GM19035 (cell line): ENCODE measurements around the gene CARD9.
"Not testable (repeated sequence)": the region's sequence is repeated elsewhere in the genome, so short reads cannot be mapped to it uniquely, and the experiment has no call there.

Source experiments
- ATAC-seq: cut with Tn5 transposase; IDR thresholded peaks from one replicate; pipeline ENCODE4 v1.9.1; 2021; ENCODE audit not compliant: unreplicated experiment

CARD9 gene

DNA sequence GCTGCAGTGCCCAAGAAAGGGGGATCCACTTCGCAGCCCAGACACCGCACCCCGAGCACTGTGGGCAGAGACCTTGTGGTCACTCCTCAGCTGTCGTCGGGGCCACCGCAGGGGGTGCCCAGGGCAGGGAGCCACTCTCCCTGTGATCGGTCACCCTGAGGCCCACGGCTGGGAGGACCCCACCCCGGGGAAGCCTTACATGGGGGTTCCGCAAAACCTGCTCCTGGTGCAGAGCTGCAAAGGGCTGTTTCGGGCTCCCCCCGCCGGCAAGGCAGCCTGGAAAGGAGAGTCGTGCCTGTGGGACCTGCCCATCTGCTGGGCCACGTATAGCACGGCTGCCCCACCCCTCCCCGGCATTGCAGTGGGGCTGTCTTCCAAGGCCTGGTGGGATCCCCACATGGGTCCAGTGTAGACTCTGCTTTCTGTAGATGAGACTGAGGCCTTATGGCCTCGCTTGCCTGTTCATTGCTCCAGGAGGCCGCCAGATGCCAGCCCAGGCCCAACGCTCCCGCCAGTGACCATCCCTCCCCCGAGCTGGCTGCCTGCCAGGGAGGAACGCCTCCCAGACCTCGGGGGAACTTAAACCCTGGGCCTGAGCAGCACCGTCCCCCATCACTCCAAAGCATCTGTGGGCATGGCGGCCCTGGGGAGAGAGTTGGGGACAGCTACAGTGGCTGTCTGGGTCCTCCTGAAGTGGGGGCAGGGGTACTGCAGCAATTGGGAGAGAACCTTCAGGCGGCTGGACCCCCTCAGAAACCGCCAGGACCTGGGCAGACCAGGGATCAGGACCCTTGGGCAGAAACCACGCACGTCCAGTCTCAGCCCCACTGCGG lies 8.3 kb downstream of the CARD9 start:
- ATAC-seq: no peak

- ATAC-seq: no peak
Measured at GRCh38 chr9:136363949-136364748, 9.3 kb downstream of the CARD9 start.

GRCh38 chr9:136363106-136363948 lies 10.1 kb downstream of the CARD9 start, which contains the start of gene DNLZ:
Gene DNLZ, minus strand, starts transcription at chr9:136363744. Its CDS starts 30 bp downstream, at chr9:136363714.
- ATAC-seq: peak; percentile 75

GRCh38 chr9:136362450-136362784 lies 11.1 kb downstream of the CARD9 start:
- no peak for ATAC-seq

- ATAC-seq: no peak
Measured at GRCh38 chr9:136361754-136362449, 11.6 kb downstream of the CARD9 start.

- ATAC-seq: no peak
Measured at GRCh38 chr9:136361047-136361753, 12.3 kb downstream of the CARD9 start.

DNA sequence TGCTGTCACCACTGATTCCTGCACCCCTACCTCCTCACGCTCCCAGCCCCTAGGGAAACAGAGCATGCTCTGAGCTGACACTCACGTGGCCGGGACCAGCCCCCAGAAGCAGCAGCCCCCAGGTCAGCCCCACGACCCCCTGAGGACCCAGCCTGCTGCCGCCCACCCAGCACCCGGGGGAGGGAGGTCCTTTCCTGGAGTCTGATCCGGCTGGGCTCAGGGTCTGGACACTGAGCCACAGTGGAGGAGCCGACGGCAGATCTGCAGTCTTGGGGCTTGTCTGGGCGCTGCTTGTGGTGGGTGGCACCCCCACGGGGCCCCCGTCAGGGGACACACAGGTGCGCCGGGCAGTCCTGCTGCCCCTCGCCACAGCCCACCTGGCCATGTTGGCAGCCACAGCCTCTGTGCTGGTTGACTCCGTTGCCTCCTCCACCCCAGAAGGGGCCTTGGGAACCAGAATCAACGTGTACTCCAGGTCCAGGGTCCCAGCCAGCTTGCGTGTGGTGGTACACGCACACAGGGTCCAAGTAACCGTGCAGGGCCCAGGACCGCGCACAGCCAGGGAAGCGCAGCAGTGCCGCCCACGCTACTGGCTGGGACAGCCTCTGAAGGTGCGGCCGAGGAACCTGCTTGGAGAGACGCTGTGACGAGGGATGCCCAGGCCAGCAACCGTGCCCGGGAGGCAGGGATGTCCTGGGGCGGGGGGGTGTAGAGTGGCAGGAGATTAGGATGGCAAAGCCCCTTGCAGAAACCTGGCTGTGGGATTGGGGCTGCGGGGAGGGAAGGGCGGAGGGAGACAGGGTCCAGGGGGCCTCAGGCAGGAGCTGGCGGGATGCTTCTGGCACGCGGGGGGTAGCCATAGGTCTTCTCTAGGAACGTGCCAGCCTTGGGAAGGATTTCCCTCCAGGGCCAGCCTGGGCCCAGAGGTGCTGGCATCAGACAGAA lies 13.4 kb downstream of the CARD9 start:
- no peak for ATAC-seq

DNA sequence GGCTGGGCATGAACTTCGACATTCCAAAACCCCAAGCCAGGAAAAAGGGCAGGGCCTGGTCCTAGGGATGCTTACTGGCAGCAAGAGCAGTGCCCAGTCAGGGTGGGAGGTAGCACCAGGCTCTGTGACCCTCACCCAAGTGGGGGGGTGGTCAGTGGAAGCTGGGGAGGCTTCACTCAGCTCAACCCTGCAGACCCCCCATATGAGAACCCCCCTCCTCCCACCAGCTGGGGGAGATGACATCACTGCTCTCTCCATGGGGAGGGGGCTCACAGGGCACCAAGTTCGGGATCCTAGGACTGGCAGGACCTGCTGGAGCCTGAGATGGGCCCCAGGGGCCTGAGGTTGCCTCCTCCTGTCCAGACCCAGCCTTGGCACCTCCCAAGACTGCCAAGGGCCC lies 14.6 kb downstream of the CARD9 start:
- ATAC-seq: no peak

DNA sequence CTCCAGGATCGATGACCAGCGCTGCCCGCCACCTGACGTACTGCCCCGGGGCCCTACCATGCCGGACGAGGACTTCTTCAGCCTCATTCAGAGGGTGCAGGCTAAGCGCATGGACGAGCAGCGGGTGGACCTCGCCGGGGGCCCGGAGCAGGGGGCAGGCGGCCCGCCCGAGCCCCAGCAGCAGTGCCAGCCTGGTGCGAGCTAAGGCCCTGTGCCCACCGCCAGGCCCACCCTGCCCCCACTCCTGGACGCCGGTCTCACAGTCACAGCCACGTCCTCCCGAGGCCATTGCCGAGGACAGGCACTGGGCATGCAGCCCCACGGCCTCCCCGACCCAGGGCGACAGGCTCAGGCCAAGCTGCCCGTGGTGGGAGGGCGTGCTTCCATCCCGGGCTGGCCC lies 15.5 kb downstream of the CARD9 start:
- no peak for ATAC-seq

DNA sequence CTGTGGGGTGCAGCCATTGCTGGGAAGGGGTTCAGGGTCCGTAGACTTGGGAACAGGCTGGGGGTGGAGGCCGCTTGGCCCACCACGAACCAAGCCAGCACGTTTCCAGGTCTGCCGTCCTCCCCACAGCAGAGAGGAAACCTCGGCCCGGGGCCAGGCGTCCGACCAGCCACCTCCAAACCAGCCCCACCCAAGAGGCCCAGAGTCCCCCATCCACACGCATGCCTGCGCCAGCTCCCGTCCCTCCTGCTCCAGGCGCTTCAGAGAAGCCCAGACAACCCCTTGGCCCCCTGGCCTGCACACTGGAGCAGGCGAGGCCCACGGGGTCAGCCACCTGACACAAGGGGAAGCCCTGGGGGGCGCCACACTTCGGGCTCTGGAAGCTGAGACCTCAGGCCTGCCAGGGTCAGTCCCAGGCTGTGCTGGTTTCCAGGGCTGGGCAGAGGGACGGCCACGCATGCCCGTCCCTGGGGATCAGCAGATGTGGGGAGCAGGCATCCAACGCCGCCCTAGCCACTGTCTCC lies 16.2 kb downstream of the CARD9 start:
- ATAC-seq: no peak

GRCh38 chr9:136355616-136356557 lies 17.6 kb downstream of the CARD9 start:
- ATAC-seq: no peak

DNA sequence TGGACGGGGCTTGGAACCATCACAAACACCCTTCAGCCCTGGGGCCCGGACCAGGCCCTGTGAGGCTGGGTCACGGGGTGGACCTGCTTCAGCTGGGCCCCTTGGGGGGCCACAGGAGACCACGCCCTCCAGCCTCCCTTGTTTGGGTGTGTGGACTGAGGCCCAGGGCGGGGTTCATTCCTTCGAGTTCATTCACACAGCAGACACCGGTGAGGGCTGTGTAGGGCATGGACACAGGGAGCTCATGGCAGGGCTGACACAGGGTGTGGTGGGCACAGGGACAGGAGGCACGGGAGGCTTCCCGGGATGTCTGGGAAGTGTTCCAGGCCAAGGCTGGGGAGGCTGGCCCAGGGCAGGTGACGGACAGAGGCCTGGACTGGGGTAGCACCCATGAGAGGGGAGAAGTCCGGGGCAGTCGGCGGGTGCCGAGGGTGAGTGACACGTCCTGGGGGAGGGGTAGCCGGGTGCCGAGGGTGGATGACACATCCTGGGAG lies 18.8 kb downstream of the CARD9 start:
- ATAC-seq: no peak

DNA sequence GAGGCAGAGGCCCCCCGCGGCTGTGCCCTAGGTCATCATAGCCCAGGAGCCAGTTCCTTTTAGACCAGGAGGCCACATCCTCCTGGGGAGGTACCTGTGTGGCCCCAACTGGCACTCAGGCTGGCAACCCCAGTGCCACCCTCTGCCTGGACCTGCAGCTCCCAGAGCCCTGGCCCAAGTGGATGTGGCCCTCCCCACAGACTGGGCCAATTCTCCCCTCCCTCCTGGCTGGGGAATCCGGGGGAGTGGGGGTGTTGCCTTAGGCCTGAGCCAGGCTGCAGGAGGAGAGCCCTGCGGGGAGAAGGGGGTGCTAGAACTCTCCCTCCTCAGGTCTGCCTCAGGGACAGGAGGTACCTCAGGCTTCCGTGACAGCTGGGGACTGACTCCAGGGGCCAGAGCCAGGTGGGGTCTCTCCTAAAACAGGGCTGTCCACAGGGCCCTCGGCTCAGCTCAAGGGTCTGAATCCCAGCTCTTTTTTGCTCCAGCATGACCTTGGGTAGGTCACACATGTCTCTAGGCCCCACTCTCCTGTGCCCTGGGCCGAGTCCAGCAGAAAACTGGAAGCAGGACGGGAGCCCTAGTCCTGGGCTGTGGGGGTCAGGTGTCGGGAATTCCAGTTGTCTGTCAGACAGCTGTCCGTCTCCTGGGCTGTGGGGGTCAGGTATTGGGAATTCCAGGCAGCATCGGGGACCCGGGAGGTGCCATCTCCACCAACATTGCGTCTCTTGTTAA lies 19.5 kb downstream of the CARD9 start:
- no peak for ATAC-seq

DNA sequence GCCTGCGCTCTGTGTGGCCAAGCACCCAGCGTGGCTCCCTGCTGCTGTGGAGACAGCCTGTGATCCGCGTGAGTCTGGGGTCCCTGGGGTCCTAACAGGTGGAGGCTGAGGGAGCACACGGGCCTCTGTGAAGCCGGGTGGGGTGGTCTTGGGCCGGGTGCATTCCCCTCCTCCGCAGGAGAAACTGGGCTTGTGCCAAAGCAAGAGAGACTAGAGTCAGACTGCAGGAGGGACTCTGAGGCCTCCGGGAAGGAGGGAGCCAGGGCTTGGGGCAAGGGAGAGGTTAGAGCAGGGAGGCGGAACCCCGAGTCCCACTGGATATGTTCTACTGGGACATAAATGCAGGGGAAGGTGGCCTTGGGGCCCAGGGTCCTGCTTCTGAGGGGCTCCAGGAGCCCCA lies 20.4 kb downstream of the CARD9 start:
- ATAC-seq: no peak

DNA sequence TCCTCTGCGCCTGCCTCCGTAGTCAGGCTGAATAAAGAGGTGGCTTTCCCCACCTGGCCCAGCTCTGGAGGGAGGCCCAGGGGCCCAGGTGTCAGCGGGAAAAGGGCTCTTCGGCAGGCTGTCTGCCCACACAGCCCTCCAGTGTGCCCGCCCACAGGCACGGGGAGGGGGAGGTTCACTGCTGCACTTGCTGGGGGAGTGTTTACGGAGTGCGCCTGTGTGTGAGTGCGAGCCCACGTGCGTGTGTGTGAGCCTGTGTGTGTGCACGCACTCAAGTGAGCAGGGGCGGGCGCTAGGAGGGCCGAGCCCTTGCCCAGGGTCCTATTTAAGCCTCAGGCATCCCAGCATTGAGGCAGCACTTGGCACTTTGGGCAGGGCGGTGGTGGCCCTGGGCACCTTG lies 20.8 kb downstream of the CARD9 start:
- no peak for ATAC-seq

GRCh38 chr9:136351868-136352267 lies 21.6 kb downstream of the CARD9 start:
- not testable (repeated sequence) for ATAC-seq
